Heart left ventricle (tissue), 13 donors: ENCODE data around the gene FAM227A.

Experiments used
- POLR2A ChIP-seq, 2 donors: fragments of 450-650 bp; IDR thresholded peaks; one replicate each; pipeline ENCODE4 v1.6.1; 2017; ENCODE audit warnings: antibody characterized with exemption in 2 of 2, mild to moderate bottlenecking in 2 of 2, moderate library complexity in 2 of 2
- TF ChIP-seq, protein P1 (sequence below), 12 donors: fragments of 200-600 bp; sonication (generic) in 4 of 12; IDR thresholded peaks; one replicate each; pipeline versions ENCODE4 v1.5.0 to v1.8.0; 2018 to 2022; ENCODE audit warnings: antibody characterized with exemption in 12 of 12, mild to moderate bottlenecking in 5 of 12
- donor health status: ischemic (EF 13 %, LVEDD 7.1; RV severe dilation, severe dysfunction).
- donor health status: DM: no; HTN: yes; CAD: no.
- donor health status: DM: no; HTN: no; CAD: no.
- donor health status: ischemic (EF 25% LVEDD 6.9; RV normal size, moderate dysfunction).
- donor health status: ischemic (EF 25% LVEDD 5.7; RV mildly dilated, moderate dysfunction).
- donor health status: ischemic (EF 35%, LVEDD 5.7; RV mildly dilated, moderate dysfunction).
- donor health status: nonischemic (EF 11% LVEDD 7.7; RV severe dilation, severe dysfunction).
- donor health status: DM: yes; HTN: yes; CAD: no.
- donor health status: PGD.
- donor health status: ischemic (EF 29% LVEDD 5.4; RV normal size, mild dysfunction).
- donor health status: nonischemic (EF 23%, LVEDD 6.1; RV moderate dilation, normal function).

DNA sequence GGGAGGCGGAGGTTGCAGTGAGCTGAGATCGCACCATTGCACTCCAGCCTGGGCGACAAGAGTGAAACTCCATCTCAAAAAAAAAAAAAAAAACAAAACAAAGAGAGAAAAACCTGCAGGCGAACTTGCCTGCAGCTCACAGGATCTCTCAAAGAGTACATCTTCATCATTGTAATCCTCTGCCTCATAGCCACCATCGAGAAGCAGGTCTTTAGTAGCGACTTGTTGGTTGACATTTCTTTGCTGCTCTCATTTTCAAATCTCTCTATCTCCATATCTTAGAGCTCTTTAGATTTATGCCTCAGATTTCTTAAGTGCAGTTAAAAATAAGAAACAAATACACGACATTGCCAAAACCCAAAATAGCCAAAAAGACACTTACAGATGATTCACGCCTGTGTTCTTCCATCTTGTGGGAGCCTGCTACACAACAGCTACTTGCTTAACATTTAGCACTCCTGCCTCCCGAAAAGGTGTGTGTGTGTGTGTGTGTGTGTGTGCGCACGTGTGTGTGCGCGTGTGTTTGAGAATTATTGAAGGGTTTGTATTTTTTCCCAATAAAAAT is 14.6 kb downstream of the FAM227A start:
- TF ChIP-seq, protein P1, sequence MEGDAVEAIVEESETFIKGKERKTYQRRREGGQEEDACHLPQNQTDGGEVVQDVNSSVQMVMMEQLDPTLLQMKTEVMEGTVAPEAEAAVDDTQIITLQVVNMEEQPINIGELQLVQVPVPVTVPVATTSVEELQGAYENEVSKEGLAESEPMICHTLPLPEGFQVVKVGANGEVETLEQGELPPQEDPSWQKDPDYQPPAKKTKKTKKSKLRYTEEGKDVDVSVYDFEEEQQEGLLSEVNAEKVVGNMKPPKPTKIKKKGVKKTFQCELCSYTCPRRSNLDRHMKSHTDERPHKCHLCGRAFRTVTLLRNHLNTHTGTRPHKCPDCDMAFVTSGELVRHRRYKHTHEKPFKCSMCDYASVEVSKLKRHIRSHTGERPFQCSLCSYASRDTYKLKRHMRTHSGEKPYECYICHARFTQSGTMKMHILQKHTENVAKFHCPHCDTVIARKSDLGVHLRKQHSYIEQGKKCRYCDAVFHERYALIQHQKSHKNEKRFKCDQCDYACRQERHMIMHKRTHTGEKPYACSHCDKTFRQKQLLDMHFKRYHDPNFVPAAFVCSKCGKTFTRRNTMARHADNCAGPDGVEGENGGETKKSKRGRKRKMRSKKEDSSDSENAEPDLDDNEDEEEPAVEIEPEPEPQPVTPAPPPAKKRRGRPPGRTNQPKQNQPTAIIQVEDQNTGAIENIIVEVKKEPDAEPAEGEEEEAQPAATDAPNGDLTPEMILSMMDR (IDR thresholded peaks at IDR 0.05) = no peak
- no peak for TF ChIP-seq POLR2A (IDR thresholded peaks at IDR 0.05)
